HepG2 (cell line): Measurements from ENCODE around the gene ZDHHC14. TPM values are rescaled to one million over a fixed set of nuclear protein-coding genes. Genes with fewer than 3 reads are reported as not detected.

Experiments used
- ATF7 ChIP-seq, 2 experiments: fragments of 450-650 bp in 1 of 2; sonication (generic) in 1 of 2; formaldehyde crosslinking in 1 of 2; IDR thresholded peaks; 2 replicates each; pipeline versions ENCODE4 v1.4.0 to v1.6.1; 2016 to 2020; ENCODE audit warnings: antibody characterized with exemption in 1 of 2, mild to moderate bottlenecking in 1 of 2, missing genetic modification reagents in 1 of 2
- HBP1 ChIP-seq: IDR thresholded peaks from 2 replicates; pipeline ENCODE4 v1.6.1; 2016; ENCODE audit warnings: low read depth, control low read depth
- HMG20A ChIP-seq: IDR thresholded peaks from 2 replicates; pipeline ENCODE4 v1.6.1; 2016; ENCODE audit warnings: borderline replicate concordance
- MATR3 ChIP-seq: sonication (generic); formaldehyde crosslinking; IDR thresholded peaks from 2 replicates; pipeline ENCODE4 v1.4.0; 2020; ENCODE audit warnings: missing genetic modification reagents
- MED13 ChIP-seq: sonication (generic); formaldehyde crosslinking; IDR thresholded peaks from 2 replicates; pipeline ENCODE4 v1.5.0; 2020; ENCODE audit warnings: missing genetic modification reagents
- MTA1 ChIP-seq: sonication (generic); formaldehyde crosslinking; IDR thresholded peaks from 2 replicates; pipeline ENCODE4 v1.4.0; 2020; ENCODE audit warnings: missing genetic modification reagents, mild to moderate bottlenecking, borderline replicate concordance
- NPAS2 ChIP-seq: sonication (generic); formaldehyde crosslinking; IDR thresholded peaks from 2 replicates; pipeline ENCODE4 v1.8.0; 2022; ENCODE audit warnings: mild to moderate bottlenecking, missing genetic modification reagents, borderline replicate concordance
- TBX2 ChIP-seq: sonication (generic); formaldehyde crosslinking; IDR thresholded peaks from 2 replicates; pipeline ENCODE4 v1.5.0; 2020; ENCODE audit warnings: missing genetic modification reagents, mild to moderate bottlenecking, borderline replicate concordance
- TGIF2 ChIP-seq: IDR thresholded peaks from 2 replicates; pipeline ENCODE4 v1.6.1; 2016; ENCODE audit warnings: control low read depth, missing compliant biosample characterization
- THAP7 ChIP-seq: sonication (generic); formaldehyde crosslinking; IDR thresholded peaks from 2 replicates; pipeline ENCODE4 v1.8.1; 2023; ENCODE audit warnings: mild to moderate bottlenecking, missing genetic modification reagents
- TOPORS ChIP-seq: sonication (generic); formaldehyde crosslinking; IDR thresholded peaks from 2 replicates; pipeline ENCODE4 v1.8.0; 2023; ENCODE audit warnings: mild to moderate bottlenecking, missing genetic modification reagents
- ZBTB37 ChIP-seq: sonication (generic); formaldehyde crosslinking; IDR thresholded peaks from 2 replicates; pipeline ENCODE4 v1.4.0; 2020; ENCODE audit warnings: mild to moderate bottlenecking, missing genetic modification reagents
- ZFAT ChIP-seq: sonication (generic); formaldehyde crosslinking; conservative IDR thresholded peaks from 2 replicates; pipeline ENCODE4 v1.8.1; 2023; ENCODE audit warnings: missing genetic modification reagents, inconsistent platforms
- ZNF142 ChIP-seq: sonication (generic); formaldehyde crosslinking; IDR thresholded peaks from 2 replicates; pipeline ENCODE4 v1.4.0; 2020; ENCODE audit warnings: missing genetic modification reagents
- ZNF451 ChIP-seq: sonication (generic); formaldehyde crosslinking; IDR thresholded peaks from 2 replicates; pipeline ENCODE4 v1.5.0; 2020; ENCODE audit warnings: mild to moderate bottlenecking, missing genetic modification reagents
- ZNF558 ChIP-seq: sonication (generic); formaldehyde crosslinking; IDR thresholded peaks from 2 replicates; pipeline ENCODE4 v1.9.0; 2022; ENCODE audit warnings: mild to moderate bottlenecking, missing genetic modification reagents, borderline replicate concordance
- ZNF616 ChIP-seq: sonication (generic); formaldehyde crosslinking; IDR thresholded peaks from 2 replicates; pipeline ENCODE4 v1.5.0; 2020; ENCODE audit warnings: low read depth, mild to moderate bottlenecking, missing genetic modification reagents
- polyA plus RNA-seq, 8 experiments: library from polyadenylated mRNA; depleted of rRNA in 3 of 8; stranded (reverse) in 7 of 8; unstranded in 1 of 8; fragments of >200 nt; fragmentation: Illumina TruSeq in 4 of 8; extraction: Trizol in 4 of 8; gene quantifications; 2 replicates each; pipeline versions ENCODE4 v1.2.1 to v1.2.3, GENCODE V29; 2011 to 2016; ENCODE audit warnings: low read depth in 4 of 8, missing spikeins in 1 of 8, mixed read lengths in 1 of 8; ENCODE audit not compliant: insufficient read depth in 1 of 8
- total RNA-seq, 5 experiments: library from RNA; depleted of rRNA; stranded (reverse); fragments of >200 nt; fragmentation: Illumina TruSeq; extraction: Trizol; gene quantifications; 2 replicates each; pipeline ENCODE4 v1.2.3, GENCODE V29; 2016; ENCODE audit warnings: low read depth in 1 of 5
- TF ChIP-seq, protein P1 (sequence below): sonication (generic); formaldehyde crosslinking; IDR thresholded peaks from 2 replicates; pipeline ENCODE4 v1.5.0; 2020; ENCODE audit warnings: missing genetic modification reagents

Gene ZDHHC14
- total and polyA plus RNA-seq, 2 of the 13 experiments (the other 11 are each of a cell fraction or from before 2014, with no cell fraction given): 3.7 to 9.5 TPM

DNA sequence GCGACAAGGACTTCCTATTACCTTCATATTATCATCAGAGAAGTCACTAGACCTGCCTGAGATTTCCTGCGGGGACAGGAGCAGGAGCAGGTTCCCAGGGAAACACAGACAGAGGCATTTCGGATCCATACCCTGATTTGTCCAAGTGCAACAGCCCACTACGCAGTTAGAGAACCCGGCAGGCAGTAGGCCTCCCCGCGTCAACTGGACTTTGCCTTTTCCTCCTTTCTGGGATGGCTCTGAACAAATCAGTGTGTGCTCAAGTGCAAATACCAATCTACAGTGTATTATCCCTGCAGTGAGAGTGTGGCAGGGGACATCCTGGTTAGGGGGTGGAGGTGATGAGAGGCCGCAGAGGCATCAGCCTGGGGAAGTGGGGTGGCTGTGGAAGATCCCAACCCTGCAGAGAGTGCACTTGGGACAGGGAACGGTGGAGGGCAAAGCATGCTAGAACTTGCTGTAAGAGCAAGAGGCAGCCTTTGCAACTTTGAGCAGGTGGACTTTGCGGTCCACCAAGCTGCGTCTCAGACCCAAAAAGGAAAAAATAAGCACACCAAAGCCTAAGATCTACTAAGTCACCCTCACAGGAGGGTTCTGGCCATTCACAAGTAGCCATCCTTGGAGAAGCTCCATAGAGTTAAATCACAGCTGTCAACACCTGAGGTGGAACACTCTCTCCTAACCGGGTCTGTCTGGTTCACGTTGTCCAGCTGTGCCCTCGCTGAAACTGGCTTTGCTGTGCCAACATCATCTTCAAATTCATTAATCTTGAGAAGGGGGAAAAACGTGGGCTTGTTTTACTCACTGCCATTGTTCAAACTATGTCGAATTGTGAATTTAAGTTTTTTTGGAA lies 159.1 kb downstream of the ZDHHC14 start (continued):
- TF ChIP-seq ZNF142 (no peak), HMG20A (CRISPR knock-in tag) (peak; percentile 93), TBX2 (peak; percentile 96), MED13 (CRISPR knock-in tag) (no peak), ZBTB37 (CRISPR knock-in tag) (no peak), NPAS2 (no peak), TOPORS (CRISPR knock-in tag) (peak; percentile 74; the same call in 1 of the 2 replicates), THAP7 (CRISPR knock-in tag) (no peak), ZNF616 (CRISPR knock-in tag) (no peak), TGIF2 (CRISPR knock-in tag) (no peak), HBP1 (CRISPR knock-in tag) (peak; percentile 18; the same call in 1 of the 2 replicates), ZNF451 (peak; percentile 88; the same call in 1 of the 2 replicates), ZNF558 (CRISPR knock-in tag) (no peak), ZFAT (CRISPR knock-in tag) (no peak), ATF7 (IDR thresholded peaks at IDR 0.05) (no peak), ATF7 (CRISPR knock-in tag; IDR thresholded peaks at IDR 0.05) (peak; percentile 48; the same call in 1 of the 2 replicates), MATR3 (CRISPR knock-in tag) (no peak), MTA1 (CRISPR knock-in tag) (peak; percentile 93)
- TF ChIP-seq, protein P1, sequence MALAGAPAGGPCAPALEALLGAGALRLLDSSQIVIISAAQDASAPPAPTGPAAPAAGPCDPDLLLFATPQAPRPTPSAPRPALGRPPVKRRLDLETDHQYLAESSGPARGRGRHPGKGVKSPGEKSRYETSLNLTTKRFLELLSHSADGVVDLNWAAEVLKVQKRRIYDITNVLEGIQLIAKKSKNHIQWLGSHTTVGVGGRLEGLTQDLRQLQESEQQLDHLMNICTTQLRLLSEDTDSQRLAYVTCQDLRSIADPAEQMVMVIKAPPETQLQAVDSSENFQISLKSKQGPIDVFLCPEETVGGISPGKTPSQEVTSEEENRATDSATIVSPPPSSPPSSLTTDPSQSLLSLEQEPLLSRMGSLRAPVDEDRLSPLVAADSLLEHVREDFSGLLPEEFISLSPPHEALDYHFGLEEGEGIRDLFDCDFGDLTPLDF (CRISPR knock-in tag): no peak
